ENCODE measurements around the gene FAM177A1. TPM values are rescaled to one million over a fixed set of nuclear protein-coding genes. Genes with fewer than 3 reads are reported as not detected.

Gene FAM177A1
- total RNA-seq, 1 donor from 2014 or later: 46.2 TPM

DNA sequence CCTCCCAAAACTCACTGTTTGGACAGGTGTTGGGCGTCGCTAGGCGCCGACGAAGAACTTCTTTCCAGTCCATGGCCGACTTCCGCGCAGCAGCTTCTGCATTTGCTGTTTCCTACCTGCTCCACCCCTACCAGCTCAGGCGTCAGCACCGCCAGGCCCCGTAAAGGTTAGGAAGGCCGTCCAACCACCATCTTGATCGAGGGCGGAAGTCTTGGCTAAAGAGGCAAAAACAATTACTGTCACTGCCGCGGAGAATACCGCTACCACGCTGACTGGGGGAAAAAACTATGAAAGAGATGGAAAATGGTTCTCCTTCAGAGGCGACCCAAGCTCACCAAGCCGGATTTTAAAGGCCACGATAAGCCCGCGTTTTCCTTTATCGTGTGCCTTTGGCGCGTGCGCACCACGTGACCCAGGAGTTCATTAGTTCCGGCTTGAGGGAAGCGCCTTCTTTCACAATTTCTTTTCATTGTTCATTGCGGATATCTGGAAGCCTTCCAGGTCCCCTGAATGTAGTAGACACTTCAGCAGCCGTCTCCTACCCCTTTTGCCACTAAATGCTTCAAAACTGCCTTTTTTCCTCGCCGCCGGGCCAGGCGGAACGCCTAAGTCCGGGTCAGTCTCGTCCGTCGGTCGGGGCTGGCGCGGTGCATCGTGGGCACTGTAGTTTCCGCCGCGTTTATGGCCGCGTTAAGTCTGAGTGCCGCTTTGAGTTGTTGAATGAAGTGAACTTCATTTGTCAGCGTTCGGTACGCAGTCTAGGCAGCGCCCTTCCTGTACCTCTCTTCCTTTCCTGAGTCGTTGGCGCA, 76.0 kb downstream of the FAM177A1 start, which contains the start of the genes PPP2R3C and PRORP:
Gene PPP2R3C, minus strand, starts transcription at position 104 of the 809 bp plus-strand sequence. Its CDS starts 31 bp downstream, at position 73.
Gene PRORP, plus strand, starts transcription at position 666 of the 809 bp plus-strand sequence. CDS start 694 bp downstream, outside the sequence.
- H3K9me3 Mint-ChIP-seq (ENCODE audit: low read depth): no peaks in the 10 kb centered on the region
- peaks cover 19% of the 10 kb centered on the region for H3K4me1 Mint-ChIP-seq (ENCODE audit: low read depth)
- TF ChIP-seq, protein P1, sequence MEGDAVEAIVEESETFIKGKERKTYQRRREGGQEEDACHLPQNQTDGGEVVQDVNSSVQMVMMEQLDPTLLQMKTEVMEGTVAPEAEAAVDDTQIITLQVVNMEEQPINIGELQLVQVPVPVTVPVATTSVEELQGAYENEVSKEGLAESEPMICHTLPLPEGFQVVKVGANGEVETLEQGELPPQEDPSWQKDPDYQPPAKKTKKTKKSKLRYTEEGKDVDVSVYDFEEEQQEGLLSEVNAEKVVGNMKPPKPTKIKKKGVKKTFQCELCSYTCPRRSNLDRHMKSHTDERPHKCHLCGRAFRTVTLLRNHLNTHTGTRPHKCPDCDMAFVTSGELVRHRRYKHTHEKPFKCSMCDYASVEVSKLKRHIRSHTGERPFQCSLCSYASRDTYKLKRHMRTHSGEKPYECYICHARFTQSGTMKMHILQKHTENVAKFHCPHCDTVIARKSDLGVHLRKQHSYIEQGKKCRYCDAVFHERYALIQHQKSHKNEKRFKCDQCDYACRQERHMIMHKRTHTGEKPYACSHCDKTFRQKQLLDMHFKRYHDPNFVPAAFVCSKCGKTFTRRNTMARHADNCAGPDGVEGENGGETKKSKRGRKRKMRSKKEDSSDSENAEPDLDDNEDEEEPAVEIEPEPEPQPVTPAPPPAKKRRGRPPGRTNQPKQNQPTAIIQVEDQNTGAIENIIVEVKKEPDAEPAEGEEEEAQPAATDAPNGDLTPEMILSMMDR (IDR thresholded peaks at IDR 0.05; ENCODE audit: unreplicated experiment): no peak
- peak within 1 kb of the TSS; percentile 100 for H3K27ac Mint-ChIP-seq
- peaks cover 12% of the 10 kb centered on the region for H3K36me3 Mint-ChIP-seq (ENCODE audit: insufficient read depth)
- peak within 1 kb of the TSS; percentile 99 for H3K4me3 Mint-ChIP-seq (ENCODE audit: low read depth)
- DNase-seq (ENCODE audit: low spot score, unreplicated experiment): peak; percentile 72
- H3K27me3 Mint-ChIP-seq: no peaks in the 10 kb centered on the region

DNA sequence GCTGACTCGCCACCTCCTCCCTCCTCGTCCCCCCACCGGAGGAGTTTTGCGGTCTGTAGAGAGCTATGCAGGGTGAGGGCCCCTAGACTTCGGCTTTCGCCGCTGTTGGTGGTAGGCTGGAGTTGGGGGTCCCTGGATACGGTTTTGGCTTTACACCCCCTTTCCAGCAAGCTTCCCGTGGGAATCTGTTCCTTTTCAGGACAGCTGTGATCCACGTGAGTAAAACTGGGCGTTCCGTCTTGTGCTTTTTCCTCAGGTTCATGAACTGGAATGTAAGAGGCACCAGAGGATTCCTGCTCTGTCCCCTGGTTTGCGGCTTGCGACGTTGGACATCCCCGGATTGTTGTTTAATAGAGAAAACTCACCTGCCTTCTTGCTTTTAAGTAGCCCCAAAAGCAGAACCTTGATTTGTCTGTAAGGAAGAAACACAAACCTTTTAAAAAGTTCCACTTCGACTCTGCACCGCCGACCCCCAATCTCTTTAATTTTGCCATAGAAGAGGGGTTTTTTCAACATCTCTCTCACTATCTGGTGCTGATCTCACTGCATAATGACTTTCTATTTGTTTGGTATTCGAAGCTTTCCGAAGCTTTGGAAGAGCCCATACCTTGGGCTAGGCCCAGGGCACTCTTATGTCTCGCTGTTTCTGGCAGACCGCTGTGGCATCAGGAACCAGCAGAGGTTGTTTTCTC, 76.8 kb downstream of the FAM177A1 start:
- peaks cover 14% of the 10 kb centered on the region for H3K36me3 Mint-ChIP-seq (ENCODE audit: insufficient read depth)
- no peak for DNase-seq (ENCODE audit: low spot score, unreplicated experiment)
- H3K9me3 Mint-ChIP-seq (ENCODE audit: low read depth): no peaks in the 10 kb centered on the region
- H3K4me1 Mint-ChIP-seq (ENCODE audit: low read depth): peaks cover 19% of the 10 kb centered on the region
- TF ChIP-seq, protein P1 (IDR thresholded peaks at IDR 0.05; ENCODE audit: unreplicated experiment): no peak
- H3K4me3 Mint-ChIP-seq (ENCODE audit: low read depth): peak overlapping the region; percentile 99
- no peaks in the 10 kb centered on the region for H3K27me3 Mint-ChIP-seq
- H3K27ac Mint-ChIP-seq: peak overlapping the region; percentile 100

DNA sequence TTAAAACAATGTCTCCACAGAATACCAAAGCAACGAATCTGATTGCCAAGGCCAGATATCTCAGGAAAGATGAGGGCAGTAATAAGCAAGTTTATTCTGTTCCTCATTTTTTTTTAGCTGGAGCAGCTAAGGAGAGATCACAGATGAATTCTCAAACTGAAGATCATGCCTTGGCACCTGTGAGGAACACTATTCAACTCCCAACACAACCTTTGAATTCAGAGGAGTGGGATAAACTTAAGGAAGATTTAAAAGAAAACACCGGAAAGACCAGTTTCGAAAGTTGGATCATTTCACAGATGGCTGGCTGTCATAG, 77.3 kb downstream of the FAM177A1 start:
- H3K4me1 Mint-ChIP-seq (ENCODE audit: low read depth): peaks cover 18% of the 10 kb centered on the region
- no peaks in the 10 kb centered on the region for H3K27me3 Mint-ChIP-seq
- DNase-seq (ENCODE audit: low spot score, unreplicated experiment): no peak
- TF ChIP-seq, protein P1 (IDR thresholded peaks at IDR 0.05; ENCODE audit: unreplicated experiment): no peak
- peaks cover 18% of the 10 kb centered on the region for H3K36me3 Mint-ChIP-seq (ENCODE audit: insufficient read depth)
- H3K4me3 Mint-ChIP-seq (ENCODE audit: low read depth): peak overlapping the region; percentile 99
- no peaks in the 10 kb centered on the region for H3K9me3 Mint-ChIP-seq (ENCODE audit: low read depth)
- peak overlapping the region; percentile 100 for H3K27ac Mint-ChIP-seq

DNA sequence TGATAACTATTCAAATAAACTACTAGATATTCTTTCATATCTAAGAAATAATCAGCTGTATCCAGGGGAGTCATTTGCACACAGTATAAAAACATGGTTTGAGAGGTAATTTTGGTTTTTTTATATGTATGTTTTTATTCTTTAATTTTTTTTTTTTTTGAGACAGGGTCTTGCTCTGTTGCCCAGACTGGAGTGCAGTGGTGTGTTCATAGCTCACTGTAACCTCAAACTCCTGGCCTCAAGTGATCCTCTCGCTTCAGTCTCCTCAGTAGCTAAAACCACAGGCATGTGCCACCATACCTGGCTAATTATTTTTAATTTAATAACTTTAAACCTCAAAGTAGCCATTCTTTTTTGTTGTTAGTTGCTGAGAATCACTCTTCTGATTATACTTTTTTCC, 78.1 kb downstream of the FAM177A1 start:
- Mint-ChIP-seq H3K4me3 (ENCODE audit: low read depth) (peak overlapping the region; percentile 99), H3K4me1 (ENCODE audit: low read depth) (peaks cover 18% of the 10 kb centered on the region)

More for the DNA sequence above, 78.1 kb downstream of the FAM177A1 start:
- Mint-ChIP-seq H3K9me3 (ENCODE audit: low read depth) (no peaks in the 10 kb centered on the region), H3K27me3 (no peaks in the 10 kb centered on the region), H3K36me3 (ENCODE audit: insufficient read depth) (peaks cover 21% of the 10 kb centered on the region), H3K27ac (no peak overlapping the region)
- TF ChIP-seq, protein P1 (IDR thresholded peaks at IDR 0.05; ENCODE audit: unreplicated experiment): no peak
- no peak for DNase-seq (ENCODE audit: low spot score, unreplicated experiment)

Other genes with a start within 250 kb of the FAM177A1 start
- gene BAZ1A, start 170.9 kb upstream of the FAM177A1 start, total RNA-seq: 41.2 and 42.8 TPM in 2 replicates
- 61.1 and 62.0 TPM in 2 replicates for gene SRP54, start 63.3 kb upstream of the FAM177A1 start, total RNA-seq
- gene PPP2R3C, start 75.7 kb downstream of the FAM177A1 start, total RNA-seq: 39.9 and 47.1 TPM in 2 replicates
- gene PRORP, start 76.3 kb downstream of the FAM177A1 start, total RNA-seq: 40.2 and 50.9 TPM in 2 replicates
- 175 and 177 TPM in 2 replicates for gene PSMA6, start 246.1 kb downstream of the FAM177A1 start, total RNA-seq